Measurements from ENCODE around the gene FBF1. TPM values are rescaled to one million over a fixed set of nuclear protein-coding genes. Genes with fewer than 3 reads are reported as not detected.
"Not testable (repeated sequence)": the region's sequence is repeated elsewhere in the genome, so short reads cannot be mapped to it uniquely, and the experiment has no call there.

FBF1 gene
- polyA plus RNA-seq, 1 donor from 2014 or later, result 13.5 TPM

DNA sequence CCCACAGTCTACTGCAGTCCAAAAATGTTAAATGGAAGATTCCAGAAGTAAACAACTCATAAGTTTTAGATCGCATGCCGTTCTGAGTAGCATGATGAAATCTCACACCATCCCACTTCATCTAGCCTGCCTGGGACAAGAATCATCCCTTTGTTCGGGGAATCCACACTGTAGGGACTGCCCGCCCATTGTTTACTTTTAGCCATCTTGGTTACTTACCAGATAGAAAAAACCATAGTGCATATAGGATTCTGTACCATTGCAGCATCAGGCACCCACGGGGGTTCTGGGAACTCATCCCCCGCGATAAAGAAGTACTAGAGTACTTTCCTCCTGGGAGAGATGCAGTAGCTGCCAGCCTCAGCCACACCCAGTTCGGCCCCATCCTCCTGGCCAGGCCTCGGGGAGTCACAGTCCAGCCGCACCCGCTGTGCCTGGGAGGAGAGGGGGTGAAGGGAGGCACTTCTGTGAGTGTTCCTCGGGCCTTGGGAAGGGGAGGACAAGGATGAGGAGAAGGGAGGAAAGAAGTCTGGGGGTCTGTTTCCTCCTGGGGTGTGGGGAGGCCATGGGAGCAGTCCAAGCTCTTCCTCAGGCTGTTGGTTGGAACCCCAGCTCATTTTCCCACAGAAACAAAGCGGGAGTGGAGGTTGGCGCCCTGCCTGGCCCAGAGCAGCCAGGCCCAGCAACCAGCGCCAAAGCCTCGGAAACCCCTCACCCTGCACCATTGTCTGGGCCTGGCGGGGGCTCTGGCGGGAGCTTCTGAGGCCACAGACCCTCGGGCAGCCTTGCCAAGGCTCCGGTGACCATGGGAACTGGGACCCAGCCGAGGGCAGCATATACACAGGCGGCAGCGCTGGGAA is 71.3 kb downstream of the FBF1 start:
- Histone ChIP-seq H3K9ac (ENCODE audit: low read length) (no peak overlapping the region), H4K20me1 (ENCODE audit: insufficient read depth) (no peaks in the 10 kb centered on the region), H3F3A (ENCODE audit: insufficient read depth, low read length, poor library complexity, severe bottlenecking) (no peaks in the 10 kb centered on the region), H3K9me3 (ENCODE audit: low read length) (no peaks in the 10 kb centered on the region), H3K27ac (ENCODE audit: low read length) (no peak overlapping the region), H3K9me2 (ENCODE audit: insufficient read depth, low read length) (no peaks in the 10 kb centered on the region), H3K79me2 (replicated peaks; ENCODE audit: insufficient read depth, low read length) (no peaks in the 10 kb centered on the region), H3K27me3 (ENCODE audit: insufficient read depth, low read depth, low read length) (no peaks in the 10 kb centered on the region), H3K36me3 (ENCODE audit: insufficient read depth, low read length) (no peaks in the 10 kb centered on the region), H3K4me2 (ENCODE audit: low read length) (no peak overlapping the region), H2AFZ (ENCODE audit: low read depth, low read length) (no peak overlapping the region), H3K4me3 (ENCODE audit: low read length) (no peak overlapping the region)
- no peak for TF ChIP-seq SMC3 (conservative IDR thresholded peaks at IDR 0.05; ENCODE audit: poor library complexity)
- TF ChIP-seq TAF1 (IDR thresholded peaks at IDR 0.05; ENCODE audit: low read depth), result no peak
- no peak for TF ChIP-seq CTCF (IDR thresholded peaks at IDR 0.05; ENCODE audit: poor library complexity, severe bottlenecking)
- TF ChIP-seq, protein P1, sequence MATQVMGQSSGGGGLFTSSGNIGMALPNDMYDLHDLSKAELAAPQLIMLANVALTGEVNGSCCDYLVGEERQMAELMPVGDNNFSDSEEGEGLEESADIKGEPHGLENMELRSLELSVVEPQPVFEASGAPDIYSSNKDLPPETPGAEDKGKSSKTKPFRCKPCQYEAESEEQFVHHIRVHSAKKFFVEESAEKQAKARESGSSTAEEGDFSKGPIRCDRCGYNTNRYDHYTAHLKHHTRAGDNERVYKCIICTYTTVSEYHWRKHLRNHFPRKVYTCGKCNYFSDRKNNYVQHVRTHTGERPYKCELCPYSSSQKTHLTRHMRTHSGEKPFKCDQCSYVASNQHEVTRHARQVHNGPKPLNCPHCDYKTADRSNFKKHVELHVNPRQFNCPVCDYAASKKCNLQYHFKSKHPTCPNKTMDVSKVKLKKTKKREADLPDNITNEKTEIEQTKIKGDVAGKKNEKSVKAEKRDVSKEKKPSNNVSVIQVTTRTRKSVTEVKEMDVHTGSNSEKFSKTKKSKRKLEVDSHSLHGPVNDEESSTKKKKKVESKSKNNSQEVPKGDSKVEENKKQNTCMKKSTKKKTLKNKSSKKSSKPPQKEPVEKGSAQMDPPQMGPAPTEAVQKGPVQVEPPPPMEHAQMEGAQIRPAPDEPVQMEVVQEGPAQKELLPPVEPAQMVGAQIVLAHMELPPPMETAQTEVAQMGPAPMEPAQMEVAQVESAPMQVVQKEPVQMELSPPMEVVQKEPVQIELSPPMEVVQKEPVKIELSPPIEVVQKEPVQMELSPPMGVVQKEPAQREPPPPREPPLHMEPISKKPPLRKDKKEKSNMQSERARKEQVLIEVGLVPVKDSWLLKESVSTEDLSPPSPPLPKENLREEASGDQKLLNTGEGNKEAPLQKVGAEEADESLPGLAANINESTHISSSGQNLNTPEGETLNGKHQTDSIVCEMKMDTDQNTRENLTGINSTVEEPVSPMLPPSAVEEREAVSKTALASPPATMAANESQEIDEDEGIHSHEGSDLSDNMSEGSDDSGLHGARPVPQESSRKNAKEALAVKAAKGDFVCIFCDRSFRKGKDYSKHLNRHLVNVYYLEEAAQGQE (IDR thresholded peaks at IDR 0.05; ENCODE audit: borderline replicate concordance), result no peak
- no peak for TF ChIP-seq EP300 (conservative IDR thresholded peaks at IDR 0.05; ENCODE audit: poor library complexity, severe bottlenecking)
- no peak for TF ChIP-seq POLR2AphosphoS5 (IDR thresholded peaks at IDR 0.05)
- no peak for TF ChIP-seq RAD21 (conservative IDR thresholded peaks at IDR 0.05)
- no peak for TF ChIP-seq MXI1 (conservative IDR thresholded peaks at IDR 0.05; ENCODE audit: poor library complexity, severe bottlenecking)
- no peak for TF ChIP-seq EZH2 (IDR thresholded peaks at IDR 0.05; ENCODE audit: borderline replicate concordance, insufficient read depth, low read length, poor library complexity, severe bottlenecking)

DNA sequence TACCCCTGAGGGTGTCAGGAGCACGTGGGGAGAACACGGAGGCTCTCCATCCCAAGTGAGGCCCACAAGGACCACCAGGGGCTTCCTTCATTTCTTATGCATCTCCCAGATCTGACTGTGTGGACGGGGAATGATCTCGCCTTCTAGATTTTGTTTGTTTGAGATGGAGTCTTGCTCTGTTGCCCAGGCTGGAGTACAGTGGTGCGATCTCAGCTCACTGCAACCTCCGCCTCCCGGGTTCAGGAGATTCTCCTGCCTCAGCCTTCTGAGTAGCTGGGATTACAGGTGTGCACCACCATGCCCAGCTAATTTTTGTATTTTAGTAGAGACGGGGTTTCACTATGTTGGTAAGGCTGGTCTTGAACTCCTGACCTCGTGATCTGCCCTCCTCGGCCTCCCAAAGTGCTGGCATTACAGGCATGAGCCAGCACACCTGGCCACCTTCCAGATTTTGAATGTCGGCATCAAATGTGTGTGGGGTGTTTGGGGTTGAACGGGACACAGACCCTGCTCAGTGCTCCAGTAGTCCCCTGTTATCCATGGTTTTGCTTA is 72.0 kb downstream of the FBF1 start:
- H3K27ac ChIP-seq (ENCODE audit: low read length), result not testable (repeated sequence)

DNA sequence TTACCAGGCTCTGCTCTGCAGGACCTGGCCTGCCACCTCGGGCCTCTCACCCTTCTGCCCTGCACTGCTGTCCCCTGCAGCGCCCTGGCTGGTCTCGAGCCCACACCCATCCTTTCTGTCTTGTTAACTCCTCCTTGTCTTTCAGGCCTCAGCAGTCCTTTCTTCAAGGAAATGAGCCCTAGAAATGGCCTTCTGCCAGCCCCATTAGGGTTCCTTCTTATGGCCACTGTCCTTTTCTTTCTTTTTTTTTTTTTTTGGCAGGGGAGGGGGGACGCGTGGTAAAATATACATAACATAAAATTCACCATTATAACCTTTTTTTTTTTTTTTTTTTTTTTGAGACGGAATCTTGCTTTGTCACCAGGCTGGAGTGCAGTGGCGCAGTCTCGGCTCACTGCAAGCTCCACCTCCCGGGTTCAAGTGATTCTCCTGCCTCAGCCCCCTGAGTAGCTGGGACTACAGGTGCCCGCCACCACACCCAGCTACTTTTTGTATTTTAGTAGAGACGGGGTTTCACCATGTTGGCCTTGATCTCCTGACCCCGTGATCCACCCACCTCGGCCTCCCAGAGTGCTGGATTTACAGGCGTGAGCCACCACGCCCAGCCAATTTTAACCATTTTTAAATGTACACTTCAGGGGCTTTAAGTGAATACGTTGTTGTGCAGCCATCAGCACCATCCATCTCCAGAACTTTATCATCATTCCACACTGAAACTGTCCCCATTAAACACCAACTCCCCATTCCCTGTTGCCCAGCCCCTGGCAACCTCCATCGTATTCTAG is 75.2 kb downstream of the FBF1 start:
- not testable (repeated sequence) for H3K4me3 ChIP-seq (ENCODE audit: low read length); H3F3A ChIP-seq (ENCODE audit: insufficient read depth, low read length, poor library complexity, severe bottlenecking); H3K4me2 ChIP-seq (ENCODE audit: low read length); H3K9me2 ChIP-seq (ENCODE audit: insufficient read depth, low read length); H3K79me2 ChIP-seq (replicated peaks; ENCODE audit: insufficient read depth, low read length); H3K27me3 ChIP-seq (ENCODE audit: insufficient read depth, low read depth, low read length); H3K27ac ChIP-seq (ENCODE audit: low read length); H3K36me3 ChIP-seq (ENCODE audit: insufficient read depth, low read length); H3K9me3 ChIP-seq (ENCODE audit: low read length); H3K9ac ChIP-seq (ENCODE audit: low read length); H4K20me1 ChIP-seq (ENCODE audit: insufficient read depth); H2AFZ ChIP-seq (ENCODE audit: low read depth, low read length)

More for the DNA sequence above, 72.0 kb downstream of the FBF1 start:
- not testable (repeated sequence) for H3K9ac ChIP-seq (ENCODE audit: low read length); H2AFZ ChIP-seq (ENCODE audit: low read depth, low read length); H3K36me3 ChIP-seq (ENCODE audit: insufficient read depth, low read length); H3K4me2 ChIP-seq (ENCODE audit: low read length); H3F3A ChIP-seq (ENCODE audit: insufficient read depth, low read length, poor library complexity, severe bottlenecking); H3K9me2 ChIP-seq (ENCODE audit: insufficient read depth, low read length); H3K79me2 ChIP-seq (replicated peaks; ENCODE audit: insufficient read depth, low read length); H3K4me3 ChIP-seq (ENCODE audit: low read length); H3K27me3 ChIP-seq (ENCODE audit: insufficient read depth, low read depth, low read length); H3K9me3 ChIP-seq (ENCODE audit: low read length); H4K20me1 ChIP-seq (ENCODE audit: insufficient read depth)

GRCh38 chr17:75864887-75865286 is 76.0 kb downstream of the FBF1 start:
- H3K9me3 ChIP-seq (ENCODE audit: low read length); H2AFZ ChIP-seq (ENCODE audit: low read depth, low read length); H3K9ac ChIP-seq (ENCODE audit: low read length); H3K36me3 ChIP-seq (ENCODE audit: insufficient read depth, low read length); H3K27ac ChIP-seq (ENCODE audit: low read length); H3K4me2 ChIP-seq (ENCODE audit: low read length); H3K79me2 ChIP-seq (replicated peaks; ENCODE audit: insufficient read depth, low read length); H3F3A ChIP-seq (ENCODE audit: insufficient read depth, low read length, poor library complexity, severe bottlenecking); H3K9me2 ChIP-seq (ENCODE audit: insufficient read depth, low read length); H3K27me3 ChIP-seq (ENCODE audit: insufficient read depth, low read depth, low read length); H3K4me3 ChIP-seq (ENCODE audit: low read length); H4K20me1 ChIP-seq (ENCODE audit: insufficient read depth): not testable (repeated sequence)
